ENCODE data around the gene C1orf105.
"Not testable (repeated sequence)": the region's sequence is repeated elsewhere in the genome, so short reads cannot be mapped to it uniquely, and the experiment has no call there.

Gene C1orf105

DNA sequence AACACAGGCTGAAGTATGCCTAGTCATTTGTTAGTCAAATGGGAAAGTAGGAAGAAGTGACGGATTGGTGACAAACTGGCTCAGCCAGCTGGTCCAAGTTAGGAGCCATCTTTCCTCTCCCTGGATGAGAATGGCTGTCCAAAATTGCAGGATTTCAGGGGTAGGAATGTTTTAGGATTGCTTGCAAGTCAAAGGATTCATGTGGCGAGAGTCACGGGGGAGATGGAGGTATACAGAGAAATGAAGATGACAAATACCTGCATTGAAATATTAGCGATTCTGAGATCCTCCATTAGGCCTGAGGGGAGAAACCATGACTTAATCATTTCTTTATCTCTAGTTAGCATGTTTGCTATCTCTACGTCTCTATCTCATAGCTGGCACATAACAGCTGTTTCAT is 65.1 kb downstream of the C1orf105 start:
- TF ChIP-seq, protein P1, sequence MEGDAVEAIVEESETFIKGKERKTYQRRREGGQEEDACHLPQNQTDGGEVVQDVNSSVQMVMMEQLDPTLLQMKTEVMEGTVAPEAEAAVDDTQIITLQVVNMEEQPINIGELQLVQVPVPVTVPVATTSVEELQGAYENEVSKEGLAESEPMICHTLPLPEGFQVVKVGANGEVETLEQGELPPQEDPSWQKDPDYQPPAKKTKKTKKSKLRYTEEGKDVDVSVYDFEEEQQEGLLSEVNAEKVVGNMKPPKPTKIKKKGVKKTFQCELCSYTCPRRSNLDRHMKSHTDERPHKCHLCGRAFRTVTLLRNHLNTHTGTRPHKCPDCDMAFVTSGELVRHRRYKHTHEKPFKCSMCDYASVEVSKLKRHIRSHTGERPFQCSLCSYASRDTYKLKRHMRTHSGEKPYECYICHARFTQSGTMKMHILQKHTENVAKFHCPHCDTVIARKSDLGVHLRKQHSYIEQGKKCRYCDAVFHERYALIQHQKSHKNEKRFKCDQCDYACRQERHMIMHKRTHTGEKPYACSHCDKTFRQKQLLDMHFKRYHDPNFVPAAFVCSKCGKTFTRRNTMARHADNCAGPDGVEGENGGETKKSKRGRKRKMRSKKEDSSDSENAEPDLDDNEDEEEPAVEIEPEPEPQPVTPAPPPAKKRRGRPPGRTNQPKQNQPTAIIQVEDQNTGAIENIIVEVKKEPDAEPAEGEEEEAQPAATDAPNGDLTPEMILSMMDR (IDR thresholded peaks at IDR 0.05) = no peak
- TF ChIP-seq ZFX (IDR thresholded peaks at IDR 0.05; ENCODE audit: borderline replicate concordance) = no peak
- no peak overlapping the region for H3K27ac ChIP-seq

GRCh38 chr1:172486805-172487454 is 66.4 kb downstream of the C1orf105 start:
- no peak overlapping the region for H3K27ac ChIP-seq
- no peak for TF ChIP-seq ZFX (IDR thresholded peaks at IDR 0.05; ENCODE audit: borderline replicate concordance)
- TF ChIP-seq, protein P1 (IDR thresholded peaks at IDR 0.05) = no peak

- no peak overlapping the region for H3K27ac ChIP-seq
- no peak for TF ChIP-seq ZFX (IDR thresholded peaks at IDR 0.05; ENCODE audit: borderline replicate concordance)
- TF ChIP-seq, protein P1 (IDR thresholded peaks at IDR 0.05) = no peak
Observed at GRCh38 chr1:172487550-172487949, 67.1 kb downstream of the C1orf105 start.

GRCh38 chr1:172488393-172488792 is 67.9 kb downstream of the C1orf105 start:
- H3K27ac ChIP-seq = no peak overlapping the region
- TF ChIP-seq, protein P1 (IDR thresholded peaks at IDR 0.05) = no peak
- TF ChIP-seq ZFX (IDR thresholded peaks at IDR 0.05; ENCODE audit: borderline replicate concordance) = no peak

- TF ChIP-seq ZFX (IDR thresholded peaks at IDR 0.05; ENCODE audit: borderline replicate concordance) = no peak
- TF ChIP-seq, protein P1 (IDR thresholded peaks at IDR 0.05) = no peak
- H3K27ac ChIP-seq = no peak overlapping the region
Observed at GRCh38 chr1:172489847-172490246, 69.4 kb downstream of the C1orf105 start.

GRCh38 chr1:172492421-172492820 is 71.9 kb downstream of the C1orf105 start:
- no peak overlapping the region for H3K27ac ChIP-seq
- TF ChIP-seq ZFX (IDR thresholded peaks at IDR 0.05; ENCODE audit: borderline replicate concordance) = no peak

DNA sequence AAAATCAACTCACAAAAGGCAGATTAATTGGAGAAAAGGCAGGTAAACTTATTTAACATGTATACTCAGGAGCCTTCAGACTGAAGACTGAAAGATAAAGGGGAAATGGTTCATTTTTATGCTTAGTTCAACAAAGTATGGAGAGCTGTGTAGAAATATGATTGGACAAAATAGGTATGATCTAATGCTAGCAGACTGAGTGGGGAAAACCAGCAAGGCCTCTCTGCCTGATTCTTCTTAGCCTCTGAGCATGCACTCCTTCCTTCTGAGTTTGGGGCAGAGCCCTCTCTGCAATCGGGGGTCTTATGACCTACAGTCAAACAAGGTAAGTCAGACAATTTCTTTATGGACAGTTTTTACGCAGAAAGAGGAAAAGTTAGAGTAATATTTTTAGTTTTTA is 73.7 kb downstream of the C1orf105 start:
- H3K27ac ChIP-seq = no peak overlapping the region
- no peak for TF ChIP-seq ZFX (IDR thresholded peaks at IDR 0.05; ENCODE audit: borderline replicate concordance)
- TF ChIP-seq, protein P1 (IDR thresholded peaks at IDR 0.05) = no peak

DNA sequence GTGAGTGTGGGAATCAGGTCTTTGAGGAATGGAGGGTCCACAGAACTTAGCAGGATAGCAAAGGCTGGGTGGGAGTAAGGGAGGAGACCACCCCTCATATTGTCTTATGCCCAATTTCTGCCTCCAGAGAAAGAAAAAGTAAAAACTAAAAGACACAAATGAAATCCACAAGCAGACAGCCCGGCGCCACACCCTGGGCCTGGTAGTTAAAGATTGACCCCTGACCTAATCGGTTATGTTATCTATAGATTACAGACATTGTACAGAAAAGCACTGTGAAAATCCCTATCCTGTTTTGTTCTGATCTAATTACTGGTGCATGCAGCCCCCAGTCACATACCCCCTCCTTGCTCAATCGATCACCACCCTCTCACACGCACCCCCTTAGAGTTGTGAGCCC is 75.6 kb downstream of the C1orf105 start:
- not testable (repeated sequence) for H3K27ac ChIP-seq
